Astrocyte (in vitro differentiated cells and primary cell): ENCODE data around the gene PDZD2. TPM values are rescaled to one million over a fixed set of nuclear protein-coding genes. Genes with fewer than 3 reads are reported as not detected.

ENCODE experiments used
- DNase-seq: peaks from one replicate; pipeline ENCODE4 v3.0.0-alpha.2; 2010; ENCODE audit warnings: low read depth
- FAIRE-seq: peaks from 2 replicates; lab custom pipeline; 2011; peaks lifted over from hg19 to GRCh38; lab: Jason Lieb, UNC
- H2AFZ ChIP-seq: 2 replicates; pipeline ENCODE4 v1.6.0; 2012; ENCODE audit warnings: low read depth, low read length, inconsistent platforms
- H3K27ac ChIP-seq: 2 replicates; pipeline ENCODE4 v1.5.1; 2011; ENCODE audit warnings: low read depth, low read length, inconsistent platforms
- H3K27me3 ChIP-seq: 2 replicates; pipeline ENCODE4 v1.6.0; 2011; ENCODE audit warnings: low read length, inconsistent platforms; ENCODE audit not compliant: insufficient read depth
- H3K36me3 ChIP-seq: 2 replicates; pipeline ENCODE4 v1.5.1; 2011; ENCODE audit warnings: low read length, inconsistent platforms; ENCODE audit not compliant: insufficient read depth
- H3K4me1 ChIP-seq: 2 replicates; pipeline ENCODE4 v1.5.1; 2011; ENCODE audit warnings: low read length, inconsistent platforms; ENCODE audit not compliant: insufficient read depth
- H3K4me2 ChIP-seq: 2 replicates; pipeline ENCODE4 v1.6.0; 2012; ENCODE audit warnings: low read length, inconsistent platforms
- H3K4me3 ChIP-seq: 2 replicates; pipeline ENCODE4 v1.5.1; 2011; ENCODE audit warnings: low read depth, mild to moderate bottlenecking, low read length, inconsistent platforms; ENCODE audit not compliant: insufficient read depth
- H3K79me2 ChIP-seq: 2 replicates; pipeline ENCODE4 v1.6.0; 2012; ENCODE audit warnings: mild to moderate bottlenecking, low read length, inconsistent platforms; ENCODE audit not compliant: insufficient read depth
- H3K9ac ChIP-seq: 2 replicates; pipeline ENCODE4 v1.6.0; 2012; ENCODE audit warnings: mild to moderate bottlenecking, low read length, inconsistent platforms
- H3K9me3 ChIP-seq: 2 replicates; pipeline ENCODE4 v1.5.1; 2012; ENCODE audit warnings: low read depth, mild to moderate bottlenecking, low read length, inconsistent platforms; ENCODE audit not compliant: insufficient read depth
- H4K20me1 ChIP-seq: 2 replicates; pipeline ENCODE4 v1.6.0; 2012; ENCODE audit warnings: low read length, inconsistent platforms; ENCODE audit not compliant: insufficient read depth
- H3K27ac Mint-ChIP-seq: one replicate; pipeline ENCODE4 v1.8.0; 2021; ENCODE audit warnings: mild to moderate bottlenecking, mixed read lengths; ENCODE audit not compliant: unreplicated experiment
- H3K27me3 Mint-ChIP-seq: one replicate; pipeline ENCODE4 v1.8.0; 2021; ENCODE audit warnings: low read depth, mixed read lengths; ENCODE audit not compliant: unreplicated experiment
- H3K36me3 Mint-ChIP-seq: one replicate; pipeline ENCODE4 v1.8.0; 2021; ENCODE audit warnings: low read depth, mixed read lengths; ENCODE audit not compliant: unreplicated experiment
- H3K4me1 Mint-ChIP-seq: one replicate; pipeline ENCODE4 v1.8.0; 2021; ENCODE audit warnings: low read depth, mixed read lengths; ENCODE audit not compliant: unreplicated experiment
- H3K4me3 Mint-ChIP-seq: one replicate; pipeline ENCODE4 v1.8.0; 2021; ENCODE audit warnings: mild to moderate bottlenecking, moderate library complexity, mixed read lengths; ENCODE audit not compliant: unreplicated experiment
- H3K9me3 Mint-ChIP-seq: one replicate; pipeline ENCODE4 v1.8.0; 2021; ENCODE audit warnings: mild to moderate bottlenecking, mixed read lengths; ENCODE audit not compliant: unreplicated experiment
- EZH2 ChIP-seq: IDR thresholded peaks from 2 replicates; pipeline ENCODE4 v1.6.1; 2012; ENCODE audit warnings: mild to moderate bottlenecking, low read length, inconsistent platforms; ENCODE audit not compliant: insufficient read depth
- total RNA-seq: library from RNA; stranded (reverse); gene quantifications from 2 replicates; pipeline ENCODE4 v1.2.1, GENCODE V29; 2021
- TF ChIP-seq, protein P1 (sequence below): IDR thresholded peaks from 2 replicates; pipeline ENCODE4 v1.5.1; 2011; ENCODE audit warnings: low read depth, mild to moderate bottlenecking, inconsistent platforms, low read length, moderate library complexity; ENCODE audit not compliant: insufficient read depth

The PDZD2 gene
- total RNA-seq, 1 donor from 2014 or later, result 10.3 TPM

DNA sequence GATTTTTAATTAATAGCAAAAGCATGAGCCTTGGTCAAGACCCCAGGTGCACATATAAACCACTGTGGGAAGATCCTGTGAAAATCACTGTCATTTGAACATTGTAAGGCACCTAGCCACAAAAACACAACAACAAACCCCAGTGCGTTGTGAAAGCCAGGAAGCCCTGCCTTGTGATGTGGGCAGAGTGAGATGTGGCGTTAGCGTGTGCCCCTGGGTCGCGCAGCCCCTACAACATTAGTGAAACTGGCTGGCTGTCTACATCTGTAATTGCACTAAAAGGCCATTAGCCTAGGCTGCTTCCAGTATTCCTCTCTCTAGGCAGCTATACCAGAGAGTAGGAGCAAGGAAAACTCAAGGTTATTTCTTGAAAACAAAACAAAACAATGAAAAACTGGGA is 21.1 kb upstream of the PDZD2 start:
- Mint-ChIP-seq H3K9me3 (peaks cover 8% of the 10 kb centered on the region), H3K4me3 (no peak overlapping the region), H3K36me3 (no peaks in the 10 kb centered on the region), H3K27me3 (peaks cover 8% of the 10 kb centered on the region), H3K4me1 (peaks cover 9% of the 10 kb centered on the region), H3K27ac (no peak overlapping the region)
- no peak overlapping the region for H3K27ac ChIP-seq
- no peak for DNase-seq
- no peaks in the 10 kb centered on the region for H3K9me3 ChIP-seq
- no peak overlapping the region for H3K4me2 ChIP-seq
- H3K36me3 ChIP-seq, result no peaks in the 10 kb centered on the region
- H3K79me2 ChIP-seq, result no peaks in the 10 kb centered on the region
- no peak overlapping the region for H3K9ac ChIP-seq
- H3K27me3 ChIP-seq, result peaks cover 3% of the 10 kb centered on the region
- FAIRE-seq, result no peak
- H3K4me3 ChIP-seq, result no peak overlapping the region
- H3K4me1 ChIP-seq, result no peaks in the 10 kb centered on the region
- H2AFZ ChIP-seq, result no peak overlapping the region
- TF ChIP-seq, protein P1, sequence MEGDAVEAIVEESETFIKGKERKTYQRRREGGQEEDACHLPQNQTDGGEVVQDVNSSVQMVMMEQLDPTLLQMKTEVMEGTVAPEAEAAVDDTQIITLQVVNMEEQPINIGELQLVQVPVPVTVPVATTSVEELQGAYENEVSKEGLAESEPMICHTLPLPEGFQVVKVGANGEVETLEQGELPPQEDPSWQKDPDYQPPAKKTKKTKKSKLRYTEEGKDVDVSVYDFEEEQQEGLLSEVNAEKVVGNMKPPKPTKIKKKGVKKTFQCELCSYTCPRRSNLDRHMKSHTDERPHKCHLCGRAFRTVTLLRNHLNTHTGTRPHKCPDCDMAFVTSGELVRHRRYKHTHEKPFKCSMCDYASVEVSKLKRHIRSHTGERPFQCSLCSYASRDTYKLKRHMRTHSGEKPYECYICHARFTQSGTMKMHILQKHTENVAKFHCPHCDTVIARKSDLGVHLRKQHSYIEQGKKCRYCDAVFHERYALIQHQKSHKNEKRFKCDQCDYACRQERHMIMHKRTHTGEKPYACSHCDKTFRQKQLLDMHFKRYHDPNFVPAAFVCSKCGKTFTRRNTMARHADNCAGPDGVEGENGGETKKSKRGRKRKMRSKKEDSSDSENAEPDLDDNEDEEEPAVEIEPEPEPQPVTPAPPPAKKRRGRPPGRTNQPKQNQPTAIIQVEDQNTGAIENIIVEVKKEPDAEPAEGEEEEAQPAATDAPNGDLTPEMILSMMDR, result no peak
- TF ChIP-seq EZH2, result no peak
- no peaks in the 10 kb centered on the region for H4K20me1 ChIP-seq

DNA sequence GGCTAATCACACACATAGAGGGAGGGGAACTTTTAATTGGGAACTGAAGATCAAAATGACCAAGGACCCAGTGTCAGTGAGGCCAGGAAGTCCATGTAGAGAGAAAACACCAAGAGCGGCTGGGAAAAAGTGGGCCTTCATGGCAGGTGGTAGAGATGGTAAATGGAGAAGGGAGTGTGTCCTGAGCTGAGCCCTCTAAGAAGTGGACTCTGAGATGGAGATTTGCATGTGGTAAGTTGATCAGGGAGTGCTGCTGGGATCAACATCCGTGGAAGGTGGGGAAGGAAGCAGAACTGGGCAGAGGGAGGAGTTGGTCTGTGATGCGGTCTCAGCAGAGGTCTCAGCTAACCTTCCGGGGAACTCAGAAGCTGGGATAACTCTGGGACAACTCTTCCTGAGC is 18.9 kb upstream of the PDZD2 start:
- Histone ChIP-seq H3K9me3 (no peaks in the 10 kb centered on the region), H3K4me1 (no peaks in the 10 kb centered on the region), H3K27ac (no peak overlapping the region), H3K79me2 (no peaks in the 10 kb centered on the region), H4K20me1 (no peaks in the 10 kb centered on the region), H3K36me3 (no peaks in the 10 kb centered on the region), H2AFZ (no peak overlapping the region), H3K27me3 (peaks cover 3% of the 10 kb centered on the region), H3K4me3 (no peak overlapping the region), H3K9ac (no peak overlapping the region), H3K4me2 (no peak overlapping the region)
- no peak for FAIRE-seq
- H3K4me1 Mint-ChIP-seq, result peaks cover 2% of the 10 kb centered on the region
- DNase-seq, result no peak
- TF ChIP-seq EZH2, result no peak
- TF ChIP-seq, protein P1, result no peak
- peaks cover 8% of the 10 kb centered on the region for H3K9me3 Mint-ChIP-seq
- H3K4me3 Mint-ChIP-seq, result no peak overlapping the region
- peaks cover 8% of the 10 kb centered on the region for H3K27me3 Mint-ChIP-seq
- no peak overlapping the region for H3K27ac Mint-ChIP-seq
- H3K36me3 Mint-ChIP-seq, result no peaks in the 10 kb centered on the region

DNA sequence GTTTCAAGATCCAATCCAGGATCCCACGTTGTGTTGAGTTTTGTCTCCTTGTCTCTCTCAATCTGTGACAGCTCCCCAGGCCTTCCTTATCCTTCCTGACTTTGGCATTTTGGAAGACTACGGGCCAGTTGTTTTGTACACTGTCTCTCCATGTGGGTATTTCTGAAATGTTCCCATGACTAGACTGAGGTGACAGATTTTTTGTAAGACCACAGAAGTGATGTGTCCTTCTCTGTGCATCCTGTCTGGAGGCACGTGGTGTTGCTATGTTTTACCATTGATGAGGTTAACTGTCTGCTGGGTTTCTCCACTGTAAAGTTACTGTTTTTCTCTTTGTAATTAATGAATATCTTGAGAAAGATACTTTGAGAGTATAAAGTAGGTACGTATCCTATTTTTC is 15.7 kb upstream of the PDZD2 start:
- no peaks in the 10 kb centered on the region for H3K9me3 ChIP-seq
- H3K4me3 ChIP-seq, result no peak overlapping the region
- H3K9me3 Mint-ChIP-seq, result no peaks in the 10 kb centered on the region
- no peak overlapping the region for H3K27ac Mint-ChIP-seq
- DNase-seq (no peak), FAIRE-seq (no peak)
- no peaks in the 10 kb centered on the region for H3K36me3 ChIP-seq
- H3K4me3 Mint-ChIP-seq, result no peak overlapping the region
- H3K4me1 Mint-ChIP-seq, result peaks cover 2% of the 10 kb centered on the region
- H4K20me1 ChIP-seq, result no peaks in the 10 kb centered on the region
- H3K27me3 Mint-ChIP-seq, result peaks cover 15% of the 10 kb centered on the region
- H3K36me3 Mint-ChIP-seq, result no peaks in the 10 kb centered on the region
- H3K27ac ChIP-seq, result no peak overlapping the region
- H3K4me1 ChIP-seq, result no peaks in the 10 kb centered on the region
- no peaks in the 10 kb centered on the region for H3K79me2 ChIP-seq
- no peak overlapping the region for H2AFZ ChIP-seq
- peaks cover 3% of the 10 kb centered on the region for H3K27me3 ChIP-seq
- H3K9ac ChIP-seq, result no peak overlapping the region
- TF ChIP-seq, protein P1, result no peak
- TF ChIP-seq EZH2, result no peak
- H3K4me2 ChIP-seq, result no peak overlapping the region
